CD14-positive monocyte (primary cell): ENCODE results near the gene AQP12A. TPM values are rescaled to one million over a fixed set of nuclear protein-coding genes. Genes with fewer than 3 reads are reported as not detected.

Experiments used
- DNase-seq, 3 donors: peaks; one replicate each; pipeline ENCODE4 v3.0.0-alpha.2; 2011 to 2022
- H2AFZ ChIP-seq: 2 replicates; pipeline ENCODE4 v1.6.0; 2012; ENCODE audit warnings: mild to moderate bottlenecking, low read depth, low read length, inconsistent platforms; ENCODE audit not compliant: insufficient read depth, poor library complexity, severe bottlenecking
- H3K27ac ChIP-seq, 2 donors: 1 replicate in 1 of 2; 2 replicates in 1 of 2; pipeline ENCODE4 v1.5.1; 2012 to 2013; ENCODE audit warnings: low read length in 2 of 2, control low read depth in 1 of 2, inconsistent platforms in 1 of 2, low read depth in 1 of 2, mild to moderate bottlenecking in 1 of 2
- H3K27me3 ChIP-seq, 2 donors: one replicate each; pipeline versions ENCODE4 v1.6.0 to v1.6.1; 2011 to 2013; ENCODE audit warnings: low read length in 2 of 2; ENCODE audit not compliant: control insufficient read depth in 2 of 2, insufficient read depth in 2 of 2
- H3K36me3 ChIP-seq, 2 donors: replicated peaks in 1 of 2; 1 replicate in 1 of 2; 2 replicates in 1 of 2; pipeline versions ENCODE4 v1.5.1 to v1.6.1; 2012 to 2013; ENCODE audit warnings: low read length in 2 of 2, control low read depth in 1 of 2, inconsistent platforms in 1 of 2, mild to moderate bottlenecking in 1 of 2; ENCODE audit not compliant: insufficient read depth in 2 of 2, control insufficient read depth in 1 of 2
- H3K4me1 ChIP-seq, 2 donors: 1 replicate in 1 of 2; 2 replicates in 1 of 2; pipeline versions ENCODE4 v1.5.1 to v1.6.1; 2012 to 2013; ENCODE audit warnings: low read length in 2 of 2, control low read depth in 1 of 2, inconsistent platforms in 1 of 2, mild to moderate bottlenecking in 1 of 2, moderate library complexity in 1 of 2; ENCODE audit not compliant: insufficient read depth in 2 of 2, control insufficient read depth in 1 of 2
- H3K4me2 ChIP-seq: replicated peaks from 2 replicates; pipeline ENCODE3; 2012; ENCODE audit warnings: low read length, moderate library complexity, mild to moderate bottlenecking; ENCODE audit not compliant: poor library complexity, severe bottlenecking; ENCODE audit errors: extremely low read depth
- H3K4me3 ChIP-seq, 3 experiments: fragments of 200-600 bp in 1 of 3; sonication (generic) in 1 of 3; replicated peaks in 1 of 3; 1 replicate in 2 of 3; 2 replicates in 1 of 3; pipeline ENCODE4 v1.5.1; 2011 to 2013; ENCODE audit warnings: low read length in 3 of 3, mild to moderate bottlenecking in 3 of 3, control low read depth in 2 of 3, low read depth in 2 of 3, inconsistent platforms in 1 of 3, moderate library complexity in 1 of 3
- H3K79me2 ChIP-seq: 2 replicates; pipeline ENCODE4 v1.6.0; 2012; ENCODE audit warnings: mild to moderate bottlenecking, control low read depth, inconsistent platforms, low read length, moderate library complexity; ENCODE audit not compliant: insufficient read depth
- H3K9ac ChIP-seq: 2 replicates; pipeline ENCODE4 v1.6.0; 2017; ENCODE audit warnings: low read length, mild to moderate bottlenecking; ENCODE audit not compliant: insufficient read depth, poor library complexity, severe bottlenecking
- H3K9me3 ChIP-seq, 2 donors: replicated peaks in 1 of 2; 1 replicate in 1 of 2; 2 replicates in 1 of 2; pipeline versions ENCODE4 v1.5.1 to v1.6.1; 2012 to 2013; ENCODE audit warnings: low read length in 2 of 2, control low read depth in 1 of 2; ENCODE audit not compliant: control insufficient read depth in 1 of 2, insufficient read depth in 1 of 2
- H4K20me1 ChIP-seq: 2 replicates; pipeline ENCODE4 v1.6.0; 2012; ENCODE audit warnings: mild to moderate bottlenecking, low read length, control low read depth, moderate library complexity; ENCODE audit not compliant: insufficient read depth
- H3K27ac Mint-ChIP-seq, 7 donors: one replicate each; pipeline ENCODE4 v1.8.0; 2020; ENCODE audit warnings: mild to moderate bottlenecking in 7 of 7, mixed read lengths in 7 of 7, moderate library complexity in 6 of 7, inconsistent platforms in 2 of 7
- H3K27me3 Mint-ChIP-seq, 3 donors: one replicate each; pipeline ENCODE4 v1.8.0; 2021 to 2022; ENCODE audit warnings: low read depth in 3 of 3, mild to moderate bottlenecking in 3 of 3, mixed read lengths in 3 of 3, moderate library complexity in 3 of 3, inconsistent platforms in 1 of 3
- H3K36me3 Mint-ChIP-seq, 2 donors: one replicate each; pipeline ENCODE4 v1.8.0; 2020; ENCODE audit warnings: mixed read lengths in 2 of 2, inconsistent platforms in 1 of 2, mild to moderate bottlenecking in 1 of 2
- H3K4me1 Mint-ChIP-seq: one replicate; pipeline ENCODE4 v1.8.0; 2020; ENCODE audit warnings: mild to moderate bottlenecking, mixed read lengths
- H3K4me3 Mint-ChIP-seq, 2 donors: one replicate each; pipeline ENCODE4 v1.8.0; 2020; ENCODE audit warnings: mild to moderate bottlenecking in 2 of 2, mixed read lengths in 2 of 2, moderate library complexity in 1 of 2
- H3K9me3 Mint-ChIP-seq, 7 donors: one replicate each; pipeline ENCODE4 v1.8.0; 2020 to 2022; ENCODE audit warnings: mixed read lengths in 7 of 7, mild to moderate bottlenecking in 6 of 7, moderate library complexity in 6 of 7, inconsistent platforms in 2 of 7
- WGBS: methylation state at CpG from one replicate; pipeline ENCODE4 v1.1.5; 2013; ENCODE audit warnings: missing lambda C conversion rate; ENCODE audit not compliant: insufficient coverage; 5-methylcytosine and 5-hydroxymethylcytosine counted together
- intact Hi-C, 2 donors: fragments of 100-400 bp; cut with micrococcal nuclease; formaldehyde crosslinking; loops; one replicate each; pipeline versions ENCODE4 v1.15.0 to v1.15.1; 2023
- polyA plus RNA-seq, 3 donors: library from polyadenylated mRNA; depleted of rRNA in 1 of 3; unstranded in 2 of 3; stranded (reverse) in 1 of 3; fragments of 300-500 nt in 2 of 3; fragments of >200 nt in 1 of 3; fragmentation: Illumina TruSeq in 2 of 3; gene quantifications; 1 replicate in 2 of 3; 2 replicates in 1 of 3; pipeline ENCODE4 v1.2.3, GENCODE V29; 2012 to 2021
- TF ChIP-seq, protein P1 (sequence below): fragments of 200-600 bp; IDR thresholded peaks from one replicate; pipeline ENCODE4 v1.8.0; 2022; ENCODE audit warnings: antibody characterized with exemption, mild to moderate bottlenecking

AQP12A gene
- polyA plus RNA-seq, 3 donors: not detected

GRCh38 chr2:240732911-240733622, 41.4 kb downstream of the AQP12A start:
- no peak overlapping the region for H2AFZ ChIP-seq
- H3K4me3 ChIP-seq: no peak overlapping the region
- H3K4me2 ChIP-seq: no peak overlapping the region
- Mint-ChIP-seq H3K27me3 (peaks cover 0 to 12% (median 6%) of the 10 kb centered on the region in 3 donors), H3K36me3 (no peaks in the 10 kb centered on the region), H3K4me1 (no peaks in the 10 kb centered on the region), H3K4me3 (no peak overlapping the region), H3K9me3 (no peaks in the 10 kb centered on the region), H3K27ac (no peak overlapping the region)
- no peaks in the 10 kb centered on the region for H3K4me1 ChIP-seq
- no peak for DNase-seq
- H3K27me3 ChIP-seq: no peaks in the 10 kb centered on the region
- H3K9me3 ChIP-seq: no peaks in the 10 kb centered on the region
- TF ChIP-seq, protein P1, sequence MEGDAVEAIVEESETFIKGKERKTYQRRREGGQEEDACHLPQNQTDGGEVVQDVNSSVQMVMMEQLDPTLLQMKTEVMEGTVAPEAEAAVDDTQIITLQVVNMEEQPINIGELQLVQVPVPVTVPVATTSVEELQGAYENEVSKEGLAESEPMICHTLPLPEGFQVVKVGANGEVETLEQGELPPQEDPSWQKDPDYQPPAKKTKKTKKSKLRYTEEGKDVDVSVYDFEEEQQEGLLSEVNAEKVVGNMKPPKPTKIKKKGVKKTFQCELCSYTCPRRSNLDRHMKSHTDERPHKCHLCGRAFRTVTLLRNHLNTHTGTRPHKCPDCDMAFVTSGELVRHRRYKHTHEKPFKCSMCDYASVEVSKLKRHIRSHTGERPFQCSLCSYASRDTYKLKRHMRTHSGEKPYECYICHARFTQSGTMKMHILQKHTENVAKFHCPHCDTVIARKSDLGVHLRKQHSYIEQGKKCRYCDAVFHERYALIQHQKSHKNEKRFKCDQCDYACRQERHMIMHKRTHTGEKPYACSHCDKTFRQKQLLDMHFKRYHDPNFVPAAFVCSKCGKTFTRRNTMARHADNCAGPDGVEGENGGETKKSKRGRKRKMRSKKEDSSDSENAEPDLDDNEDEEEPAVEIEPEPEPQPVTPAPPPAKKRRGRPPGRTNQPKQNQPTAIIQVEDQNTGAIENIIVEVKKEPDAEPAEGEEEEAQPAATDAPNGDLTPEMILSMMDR: no peak
- H4K20me1 ChIP-seq: no peaks in the 10 kb centered on the region
- H3K79me2 ChIP-seq: no peaks in the 10 kb centered on the region
- WGBS: 90% methylated on average over 9 of the region's 10 CpGs
- intact Hi-C loops: loop anchor here in 1 of 2 donors (10.0 kb wide), 1 partner anchor 218 kb away; no protein-coding TSS in a partner anchor
- H3K27ac ChIP-seq: no peak overlapping the region
- H3K9ac ChIP-seq: no peak overlapping the region
- no peaks in the 10 kb centered on the region for H3K36me3 ChIP-seq

GRCh38 chr2:240733803-240734495, 42.3 kb downstream of the AQP12A start:
- intact Hi-C loops: loop anchor here in 1 of 2 donors (10.0 kb wide), 1 partner anchor 219 kb away; no protein-coding TSS in a partner anchor
- no peaks in the 10 kb centered on the region for H3K4me1 Mint-ChIP-seq

More at GRCh38 chr2:240733803-240734495, 42.3 kb downstream of the AQP12A start:
- no peak overlapping the region for H2AFZ ChIP-seq
- H3K79me2 ChIP-seq: no peaks in the 10 kb centered on the region
- no peaks in the 10 kb centered on the region for H4K20me1 ChIP-seq
- TF ChIP-seq, protein P1: peak; percentile 35
- peak in 1 of 3 donors; percentile 9 for DNase-seq
- no peaks in the 10 kb centered on the region for H3K27me3 ChIP-seq
- no peak overlapping the region for H3K27ac Mint-ChIP-seq
- H3K9me3 Mint-ChIP-seq: peaks cover 0 to 1% (median 0%) of the 10 kb centered on the region in 7 donors
- H3K9me3 ChIP-seq: no peaks in the 10 kb centered on the region
- H3K27me3 Mint-ChIP-seq: peaks cover 2 to 14% (median 9%) of the 10 kb centered on the region in 3 donors
- no peak overlapping the region for H3K4me3 Mint-ChIP-seq
- no peak overlapping the region for H3K9ac ChIP-seq
- H3K27ac ChIP-seq: no peak overlapping the region
- no peak overlapping the region for H3K4me2 ChIP-seq
- no peaks in the 10 kb centered on the region for H3K36me3 ChIP-seq
- H3K4me3 ChIP-seq: no peak overlapping the region
- 77% methylated on average over 22 of the region's 24 CpGs for WGBS
- H3K36me3 Mint-ChIP-seq: no peaks in the 10 kb centered on the region
- no peaks in the 10 kb centered on the region for H3K4me1 ChIP-seq
